ENCODE measurements around the gene PPP2R5E.
"Not testable (repeated sequence)": the region's sequence is repeated elsewhere in the genome, so short reads cannot be mapped to it uniquely, and the experiment has no call there.

Gene PPP2R5E

GRCh38 chr14:63383776-63384367 lies 159.3 kb downstream of the PPP2R5E start:
- no peak for DNase-seq (ENCODE audit: low spot score in 2 of 2)
- Mint-ChIP-seq H3K4me1 (peaks cover 7% of the 10 kb centered on the region), H3K27me3 (no peaks in the 10 kb centered on the region), H3K27ac (peak overlapping the region; percentile 59), H3K4me3 (no peak overlapping the region), H3K36me3 (peaks cover 40% of the 10 kb centered on the region), H3K9me3 (no peaks in the 10 kb centered on the region)
- ATAC-seq (ENCODE audit: low read depth), result peak; percentile 92

DNA sequence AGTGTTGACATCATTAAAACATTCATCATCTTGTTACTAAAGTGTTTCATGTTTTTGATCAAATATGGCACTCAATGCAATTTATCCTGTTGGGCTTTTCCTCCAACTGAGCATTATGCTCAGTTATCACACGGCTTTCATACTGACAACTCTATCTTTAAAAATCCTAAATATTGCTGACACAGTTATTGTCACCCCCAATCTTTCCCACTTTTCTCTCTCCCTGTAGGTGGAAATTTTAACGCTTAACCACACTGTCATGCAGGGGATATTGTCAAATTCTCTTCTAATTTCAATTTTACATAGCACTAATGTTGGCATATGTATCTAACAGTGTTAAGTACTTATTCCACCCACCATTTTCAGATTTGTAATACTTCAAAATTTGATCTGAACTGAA lies 164.7 kb downstream of the PPP2R5E start:
- no peak for ATAC-seq (ENCODE audit: low read depth)
- Mint-ChIP-seq H3K27me3 (no peaks in the 10 kb centered on the region), H3K9me3 (no peaks in the 10 kb centered on the region), H3K27ac (no peak overlapping the region), H3K4me3 (no peak overlapping the region), H3K4me1 (no peaks in the 10 kb centered on the region), H3K36me3 (peaks cover 32% of the 10 kb centered on the region)
- no peak for DNase-seq (ENCODE audit: low spot score in 2 of 2)

DNA sequence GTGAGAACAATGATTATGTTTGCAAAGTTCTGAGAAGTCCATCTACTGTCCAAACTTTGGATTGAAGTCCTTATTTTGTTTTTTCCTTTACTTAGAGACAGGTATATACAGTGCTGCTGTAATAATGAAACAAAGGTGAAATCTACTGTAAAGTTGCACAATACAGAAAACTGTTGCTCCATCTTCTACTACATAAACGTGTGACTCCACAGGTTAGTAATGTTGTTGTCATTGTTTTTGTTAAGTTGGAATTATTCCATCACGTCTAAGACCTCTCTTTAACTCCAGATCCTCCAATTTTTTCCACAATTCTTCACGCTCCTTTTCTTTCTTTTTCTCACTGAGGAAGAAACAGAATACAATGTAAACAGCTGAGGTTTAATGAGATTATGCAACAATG lies 167.4 kb downstream of the PPP2R5E start:
- ATAC-seq (ENCODE audit: low read depth), result no peak
- DNase-seq (ENCODE audit: low spot score in 2 of 2), result no peak
- H3K27ac Mint-ChIP-seq, result no peak overlapping the region
- H3K27me3 Mint-ChIP-seq, result no peaks in the 10 kb centered on the region
- no peak overlapping the region for H3K4me3 Mint-ChIP-seq
- H3K36me3 Mint-ChIP-seq, result peaks cover 34% of the 10 kb centered on the region
- H3K9me3 Mint-ChIP-seq, result no peaks in the 10 kb centered on the region
- H3K4me1 Mint-ChIP-seq, result no peaks in the 10 kb centered on the region

- not testable (repeated sequence) for H3K27me3 Mint-ChIP-seq; ATAC-seq (ENCODE audit: low read depth); H3K4me1 Mint-ChIP-seq; H3K27ac Mint-ChIP-seq; H3K9me3 Mint-ChIP-seq; H3K4me3 Mint-ChIP-seq; DNase-seq (ENCODE audit: low spot score in 2 of 2)
- H3K36me3 Mint-ChIP-seq, result peaks cover 33% of the 10 kb centered on the region
Measured at GRCh38 chr14:63371613-63372012, 171.6 kb downstream of the PPP2R5E start.

DNA sequence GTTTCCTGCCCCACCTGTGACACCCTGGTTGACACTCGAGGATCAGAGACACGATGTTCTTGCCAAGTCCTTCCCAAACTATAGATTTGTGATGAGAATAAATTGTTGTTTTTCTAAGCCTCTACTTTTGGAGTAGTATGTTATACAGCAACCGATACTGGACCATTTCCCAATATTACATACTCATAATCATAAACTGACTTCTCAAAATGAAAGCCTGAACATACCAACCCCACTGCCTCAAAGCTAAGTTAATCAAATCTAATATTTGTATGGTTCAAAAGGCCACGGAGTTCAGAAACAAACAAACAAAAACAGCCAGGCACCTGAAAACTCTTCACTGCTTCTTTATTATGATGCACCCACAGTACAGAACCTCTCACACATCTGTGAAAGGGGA lies 172.1 kb downstream of the PPP2R5E start:
- Mint-ChIP-seq H3K27ac (no peak overlapping the region), H3K27me3 (no peaks in the 10 kb centered on the region)

DNA sequence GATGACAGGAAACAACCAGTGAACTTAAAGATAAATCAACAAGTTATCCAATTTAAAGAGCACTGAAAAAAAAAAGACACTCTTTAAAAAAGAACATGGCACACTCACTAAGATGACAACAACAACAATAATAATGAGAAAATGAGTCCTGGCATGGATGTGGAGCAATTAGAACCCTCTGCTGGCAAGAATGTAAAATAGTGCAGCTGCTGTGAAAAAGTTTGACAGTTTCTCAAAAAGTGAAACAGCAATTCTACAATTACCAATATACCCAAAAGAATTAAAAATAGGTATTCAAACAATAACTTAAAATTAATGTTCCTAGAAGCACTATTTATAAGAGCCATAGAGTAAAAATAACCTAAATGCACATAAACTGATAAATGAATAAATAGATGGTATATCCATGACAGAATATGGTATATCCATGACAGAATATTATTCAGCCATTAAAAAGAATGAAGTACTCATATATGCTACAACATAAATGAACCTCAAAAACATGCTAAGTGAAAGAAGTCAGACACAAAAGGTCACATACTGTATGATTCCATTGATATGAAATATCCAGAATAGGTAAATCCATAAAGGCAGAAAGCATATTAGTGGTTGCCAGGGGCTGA lies 175.3 kb downstream of the PPP2R5E start:
- H3K36me3 Mint-ChIP-seq, result peaks cover 15% of the 10 kb centered on the region
- H3K27ac Mint-ChIP-seq, result no peak overlapping the region
- H3K27me3 Mint-ChIP-seq, result no peaks in the 10 kb centered on the region
- no peaks in the 10 kb centered on the region for H3K4me1 Mint-ChIP-seq
- ATAC-seq (ENCODE audit: low read depth) (no peak), DNase-seq (ENCODE audit: low spot score in 2 of 2) (no peak)
- peaks cover 16% of the 10 kb centered on the region for H3K9me3 Mint-ChIP-seq
- no peak overlapping the region for H3K4me3 Mint-ChIP-seq

More for the DNA sequence above, 172.1 kb downstream of the PPP2R5E start:
- H3K4me1 Mint-ChIP-seq, result no peaks in the 10 kb centered on the region
- DNase-seq (ENCODE audit: low spot score in 2 of 2), result no peak
- no peak for ATAC-seq (ENCODE audit: low read depth)
- H3K9me3 Mint-ChIP-seq, result peaks cover 8% of the 10 kb centered on the region
- peaks cover 33% of the 10 kb centered on the region for H3K36me3 Mint-ChIP-seq
- H3K4me3 Mint-ChIP-seq, result no peak overlapping the region

GRCh38 chr14:63362389-63362819 lies 180.8 kb downstream of the PPP2R5E start:
- ATAC-seq (ENCODE audit: low read depth) (no peak), DNase-seq (ENCODE audit: low spot score in 2 of 2) (no peak)
- H3K27me3 Mint-ChIP-seq, result peaks cover 4% of the 10 kb centered on the region
- H3K27ac Mint-ChIP-seq, result no peak overlapping the region
- peaks cover 9% of the 10 kb centered on the region for H3K9me3 Mint-ChIP-seq
- no peaks in the 10 kb centered on the region for H3K4me1 Mint-ChIP-seq
- H3K4me3 Mint-ChIP-seq, result no peak overlapping the region
- peaks cover 4% of the 10 kb centered on the region for H3K36me3 Mint-ChIP-seq

DNA sequence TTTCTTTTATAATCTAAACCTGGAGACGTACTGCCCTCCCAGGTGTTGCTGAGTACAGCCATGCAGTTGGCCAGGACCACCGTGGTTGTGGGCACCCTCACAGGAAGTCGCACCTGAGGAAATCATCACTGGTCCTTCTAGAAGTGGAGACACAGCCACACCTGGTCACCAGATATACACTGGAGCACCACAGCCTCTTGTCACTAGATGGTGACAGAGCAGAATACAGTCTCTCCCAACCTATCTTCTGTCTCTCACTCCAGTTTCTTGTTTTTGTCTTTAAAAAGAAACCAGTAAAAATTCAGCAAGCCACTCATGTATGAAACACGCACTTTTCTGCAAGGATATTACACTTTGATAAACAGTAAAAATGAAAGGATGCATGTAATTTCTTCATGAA lies 181.4 kb downstream of the PPP2R5E start:
- Mint-ChIP-seq H3K9me3 (peaks cover 9% of the 10 kb centered on the region), H3K27ac (no peak overlapping the region), H3K4me1 (no peaks in the 10 kb centered on the region), H3K4me3 (no peak overlapping the region), H3K27me3 (peaks cover 5% of the 10 kb centered on the region), H3K36me3 (peaks cover 2% of the 10 kb centered on the region)
- no peak for DNase-seq (ENCODE audit: low spot score in 2 of 2)
- ATAC-seq (ENCODE audit: low read depth), result no peak

DNA sequence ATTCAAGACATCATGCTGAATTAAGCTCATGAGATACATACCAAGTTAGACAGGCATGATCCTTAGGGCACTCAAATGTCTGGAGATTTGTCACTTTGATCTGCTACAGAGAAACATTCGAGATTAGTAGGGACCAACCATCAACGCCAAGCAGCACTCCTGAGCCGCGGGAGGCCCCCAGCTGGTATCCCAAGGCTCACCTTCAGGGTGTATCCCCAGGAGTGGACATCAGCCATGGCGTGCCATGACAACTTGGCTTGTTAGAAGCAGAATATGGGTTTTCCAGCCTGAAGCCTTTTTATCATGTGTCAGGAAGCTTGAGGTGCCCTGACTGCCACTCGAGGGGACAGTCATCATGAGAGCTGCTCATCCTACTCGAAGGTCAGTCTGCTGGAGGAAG lies 185.3 kb downstream of the PPP2R5E start:
- Mint-ChIP-seq H3K4me3 (no peak overlapping the region), H3K4me1 (no peaks in the 10 kb centered on the region), H3K27ac (no peak overlapping the region), H3K27me3 (peaks cover 13% of the 10 kb centered on the region), H3K36me3 (peaks cover 1% of the 10 kb centered on the region), H3K9me3 (peaks cover 1% of the 10 kb centered on the region)
- DNase-seq (ENCODE audit: low spot score in 2 of 2), result no peak
- ATAC-seq (ENCODE audit: low read depth), result no peak

DNA sequence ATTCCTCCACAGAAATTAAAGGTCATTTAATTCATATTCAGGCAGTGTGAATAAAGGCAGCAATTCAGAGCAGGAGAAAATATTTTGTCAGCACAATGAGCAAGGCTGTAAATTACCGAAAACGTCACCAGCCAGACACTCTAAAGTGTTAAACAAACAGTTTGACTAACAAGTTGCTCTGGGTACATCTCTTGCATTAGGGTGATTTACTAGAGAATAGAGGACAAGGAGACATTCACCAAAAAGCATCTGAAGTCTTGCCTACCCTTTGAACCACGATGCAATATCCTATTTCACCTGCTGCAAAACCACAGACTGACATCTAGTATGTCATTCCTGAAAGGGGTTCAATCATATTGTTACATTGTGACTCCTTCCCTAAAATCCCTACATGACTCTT lies 197.4 kb downstream of the PPP2R5E start:
- DNase-seq (ENCODE audit: low spot score in 2 of 2) (no peak), ATAC-seq (ENCODE audit: low read depth) (no peak)
- Mint-ChIP-seq H3K36me3 (no peaks in the 10 kb centered on the region), H3K4me1 (no peaks in the 10 kb centered on the region), H3K4me3 (no peak overlapping the region), H3K27me3 (peaks cover 18% of the 10 kb centered on the region), H3K9me3 (peaks cover 1% of the 10 kb centered on the region), H3K27ac (no peak overlapping the region)

DNA sequence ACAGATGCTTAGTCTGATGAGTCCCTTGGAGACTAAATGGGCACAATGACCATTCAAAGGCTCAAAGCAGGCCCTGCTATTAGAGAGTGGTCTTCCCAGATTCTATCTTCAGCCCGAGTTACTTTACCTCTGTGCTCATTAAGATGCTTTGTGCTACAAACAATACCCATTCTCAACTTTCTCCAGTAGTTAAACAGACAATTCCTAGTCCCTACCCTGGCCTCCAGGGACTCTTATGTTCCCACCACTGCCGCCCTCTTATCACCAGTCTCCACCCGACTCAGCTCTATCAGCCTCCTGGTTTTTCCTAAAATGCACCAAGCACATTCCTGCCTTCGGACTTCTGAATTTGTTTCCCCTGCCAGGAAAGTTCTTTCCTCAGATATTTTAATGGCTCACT lies 198.8 kb downstream of the PPP2R5E start:
- H3K9me3 Mint-ChIP-seq, result peaks cover 1% of the 10 kb centered on the region
- DNase-seq (ENCODE audit: low spot score in 2 of 2), result no peak
- H3K27ac Mint-ChIP-seq, result no peak overlapping the region
- no peak overlapping the region for H3K4me3 Mint-ChIP-seq
- no peaks in the 10 kb centered on the region for H3K36me3 Mint-ChIP-seq
- no peak for ATAC-seq (ENCODE audit: low read depth)
- peaks cover 22% of the 10 kb centered on the region for H3K27me3 Mint-ChIP-seq
- no peaks in the 10 kb centered on the region for H3K4me1 Mint-ChIP-seq

- Mint-ChIP-seq H3K27ac (no peak overlapping the region), H3K4me3 (no peak overlapping the region), H3K4me1 (no peaks in the 10 kb centered on the region), H3K9me3 (peaks cover 1% of the 10 kb centered on the region), H3K27me3 (peaks cover 22% of the 10 kb centered on the region), H3K36me3 (no peaks in the 10 kb centered on the region)
- ATAC-seq (ENCODE audit: low read depth), result no peak
- no peak for DNase-seq (ENCODE audit: low spot score in 2 of 2)
Measured at GRCh38 chr14:63343878-63344277, 199.3 kb downstream of the PPP2R5E start.

GRCh38 chr14:63342371-63342770 lies 200.8 kb downstream of the PPP2R5E start:
- Mint-ChIP-seq H3K4me3 (no peak overlapping the region), H3K9me3 (peaks cover 6% of the 10 kb centered on the region), H3K4me1 (no peaks in the 10 kb centered on the region), H3K36me3 (no peaks in the 10 kb centered on the region), H3K27me3 (peaks cover 26% of the 10 kb centered on the region), H3K27ac (no peak overlapping the region)
- DNase-seq (ENCODE audit: low spot score in 2 of 2), result no peak
- ATAC-seq (ENCODE audit: low read depth), result no peak

DNA sequence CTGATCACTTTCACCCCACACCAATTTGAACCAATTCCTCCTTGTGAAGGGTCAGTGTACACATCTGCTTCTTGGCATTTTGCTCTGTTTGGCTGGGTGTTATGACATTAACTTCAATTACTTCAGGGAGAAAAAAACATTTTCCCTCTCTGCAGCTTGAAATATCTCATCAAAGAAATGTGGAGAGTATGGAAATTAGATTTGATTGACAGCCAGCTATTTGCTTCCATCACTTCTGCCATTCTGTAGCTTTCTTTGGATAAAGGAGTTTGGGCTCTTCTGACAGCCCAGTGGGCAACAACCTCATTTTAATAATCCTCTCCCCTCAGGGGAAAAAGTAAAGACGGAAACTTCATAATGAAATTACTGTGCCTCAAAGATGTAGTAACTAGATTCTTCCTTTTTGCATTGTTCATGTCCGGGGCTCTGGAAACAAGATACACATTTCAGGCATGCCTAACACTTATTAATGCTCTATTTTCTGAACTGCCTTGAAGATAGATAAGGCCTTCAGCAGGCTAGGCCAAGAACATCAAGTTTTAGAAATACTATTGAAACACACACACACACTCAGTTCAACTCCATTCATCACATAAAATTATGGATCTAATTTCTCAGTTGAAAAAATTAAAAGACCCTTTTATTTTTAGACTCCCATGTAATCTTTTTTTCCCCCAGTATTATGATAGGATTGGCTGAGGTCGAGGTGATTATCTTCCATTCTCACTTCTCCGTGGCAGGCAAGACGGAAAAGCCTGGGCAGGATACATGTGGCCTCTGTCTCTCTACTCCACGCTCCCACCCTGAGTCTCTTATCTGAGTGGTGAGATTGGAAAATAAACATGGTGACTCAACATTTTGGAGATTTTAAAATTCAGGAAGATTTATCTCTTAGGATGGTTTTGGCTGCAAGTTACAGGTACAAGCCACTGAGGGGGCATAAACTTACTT lies 214.1 kb downstream of the PPP2R5E start:
- Mint-ChIP-seq H3K36me3 (no peaks in the 10 kb centered on the region), H3K4me1 (no peaks in the 10 kb centered on the region), H3K4me3 (no peak overlapping the region), H3K9me3 (no peaks in the 10 kb centered on the region), H3K27ac (no peak overlapping the region), H3K27me3 (peaks cover 15% of the 10 kb centered on the region)
- ATAC-seq (ENCODE audit: low read depth), result no peak
- no peak for DNase-seq (ENCODE audit: low spot score in 2 of 2)

Data from memory B cell (primary cell).